SU-DHL-6 (cell line): ENCODE data around the gene NID1.

Experiments
- CTCF ChIP-seq: fragments of 200-600 bp; sonication (generic); IDR thresholded peaks from one replicate; pipeline ENCODE4 v1.5.1; 2017; ENCODE audit warnings: antibody characterized with exemption, mild to moderate bottlenecking, low read length, moderate library complexity; ENCODE audit not compliant: insufficient read depth, poor library complexity, severe bottlenecking
- EZH2phosphoT487 ChIP-seq: fragments of 200-600 bp; sonication (generic), shearing (Covaris generic); conservative IDR thresholded peaks from 2 replicates; pipeline ENCODE4 v1.6.1; 2018; ENCODE audit warnings: mild to moderate bottlenecking, antibody characterized with exemption, low read length, moderate library complexity, mixed read lengths

GRCh38 chr1:236081546-236082227, 16.8 kb upstream of the NID1 start:
- TF ChIP-seq CTCF (no peak), EZH2phosphoT487 (no peak)
